ENCODE results near the gene TRIO. TPM values are rescaled to one million over a fixed set of nuclear protein-coding genes. Genes with fewer than 3 reads are reported as not detected.

The TRIO gene
- total and polyA plus RNA-seq, 2 of the 8 experiments (the other 6 are each of a cell fraction or from before 2014, with no cell fraction given): 35.1 to 69.1 TPM

DNA sequence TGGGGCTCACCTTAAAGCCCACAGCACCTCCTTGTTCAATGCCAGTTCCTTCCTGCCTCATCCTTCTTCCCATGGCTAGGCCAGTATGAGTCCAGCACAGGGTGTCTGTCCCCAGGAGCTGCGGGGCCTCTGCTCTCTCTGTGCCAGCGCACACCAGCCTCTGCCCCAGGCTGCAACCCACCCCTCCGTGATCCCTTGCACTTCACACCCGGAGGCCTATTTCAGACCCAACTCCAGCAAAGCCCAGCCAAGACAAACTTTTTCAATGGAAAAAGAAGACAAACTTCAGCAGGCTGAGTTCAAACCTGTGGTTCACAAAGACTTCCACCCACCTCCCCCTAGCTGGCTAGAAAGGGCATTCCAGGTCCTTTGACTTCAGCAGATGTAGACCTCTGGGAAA, 382.3 kb downstream of the TRIO start:
- no peak overlapping the region for H3K23ac ChIP-seq (ENCODE audit: insufficient read length)
- FAIRE-seq: no peak
- TF ChIP-seq ZNF274 (IDR thresholded peaks at IDR 0.05; ENCODE audit: borderline replicate concordance, extremely low read depth, low read length): no peak
- TF ChIP-seq, protein P1, sequence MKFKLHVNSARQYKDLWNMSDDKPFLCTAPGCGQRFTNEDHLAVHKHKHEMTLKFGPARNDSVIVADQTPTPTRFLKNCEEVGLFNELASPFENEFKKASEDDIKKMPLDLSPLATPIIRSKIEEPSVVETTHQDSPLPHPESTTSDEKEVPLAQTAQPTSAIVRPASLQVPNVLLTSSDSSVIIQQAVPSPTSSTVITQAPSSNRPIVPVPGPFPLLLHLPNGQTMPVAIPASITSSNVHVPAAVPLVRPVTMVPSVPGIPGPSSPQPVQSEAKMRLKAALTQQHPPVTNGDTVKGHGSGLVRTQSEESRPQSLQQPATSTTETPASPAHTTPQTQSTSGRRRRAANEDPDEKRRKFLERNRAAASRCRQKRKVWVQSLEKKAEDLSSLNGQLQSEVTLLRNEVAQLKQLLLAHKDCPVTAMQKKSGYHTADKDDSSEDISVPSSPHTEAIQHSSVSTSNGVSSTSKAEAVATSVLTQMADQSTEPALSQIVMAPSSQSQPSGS (IDR thresholded peaks at IDR 0.05; ENCODE audit: low read length): no peak
- no peak for DNase-seq (ENCODE audit: low read depth in 1 of 2, low spot score in 2 of 2)
- H4K5ac ChIP-seq (ENCODE audit: insufficient read length, low read depth, low read length): no peak overlapping the region
- H3K14ac ChIP-seq (ENCODE audit: insufficient read length): no peak overlapping the region
- H3K23me2 ChIP-seq (ENCODE audit: low read depth, low read length): no peaks in the 10 kb centered on the region
- no peaks in the 10 kb centered on the region for H3K27me3 ChIP-seq (replicated peaks in 1 of 4; ENCODE audit: control insufficient read depth in 3 of 4, extremely low read depth in 1 of 4, insufficient read depth in 3 of 4, low read length in 3 of 4)
- no peak overlapping the region for H2BK120ac ChIP-seq (replicated peaks; ENCODE audit: low read depth, low read length)
- no peak overlapping the region for H3K9ac ChIP-seq (replicated peaks in 1 of 4; ENCODE audit: extremely low read depth in 1 of 4, low read depth in 3 of 4, low read length in 3 of 4)
- CTCF ChIA-PET (ENCODE audit: partially characterized antibody): interaction anchor here (0.8 to 2.1 kb wide), 5 partner anchors 9 to 66 kb away, joined by 3 to 7 read pairs (median 4); no protein-coding TSS in a partner anchor
- no peak overlapping the region for H2BK12ac ChIP-seq (ENCODE audit: low read depth, low read length)
- no peak overlapping the region for H2AFZ ChIP-seq (ENCODE audit: low read length)
- no peak overlapping the region for H3K18ac ChIP-seq (ENCODE audit: extremely low read depth, low read length)
- H3K4me1 ChIP-seq (replicated peaks in 1 of 4; ENCODE audit: control insufficient read depth in 3 of 4, insufficient read depth in 4 of 4, low read length in 3 of 4): no peaks in the 10 kb centered on the region
- no peaks in the 10 kb centered on the region for H3K9me3 ChIP-seq (ENCODE audit: insufficient read depth in 2 of 2, low read depth in 1 of 2, low read length in 1 of 2)
- H4K20me1 ChIP-seq (replicated peaks in 1 of 2; ENCODE audit: control insufficient read depth in 1 of 2, insufficient read depth in 2 of 2, low read length in 2 of 2): no peaks in the 10 kb centered on the region
- no peaks in the 10 kb centered on the region for H3K36me3 ChIP-seq (ENCODE audit: control insufficient read depth in 2 of 4, insufficient read depth in 4 of 4, low read length in 3 of 4)
- no peak overlapping the region for H4K91ac ChIP-seq (replicated peaks; ENCODE audit: insufficient read length, low read length)
- no peak overlapping the region for H2BK20ac ChIP-seq (ENCODE audit: low read length)
- no peak overlapping the region for H3K27ac ChIP-seq (ENCODE audit: low read depth, low read length)
- no peak overlapping the region for H2BK5ac ChIP-seq (ENCODE audit: low read depth, low read length)
- no peak overlapping the region for H2BK15ac ChIP-seq (ENCODE audit: low read length)
- no peak overlapping the region for H2AK5ac ChIP-seq (ENCODE audit: low read depth, low read length)
- no peaks in the 10 kb centered on the region for H3K79me2 ChIP-seq (ENCODE audit: control insufficient read depth in 1 of 2, insufficient read depth in 2 of 2, low read length in 2 of 2)
- H3K56ac ChIP-seq (replicated peaks; ENCODE audit: insufficient read length, low read depth, low read length): no peak overlapping the region
- H4K8ac ChIP-seq (ENCODE audit: extremely low read depth, insufficient read depth, low read length): no peak overlapping the region
- POLR2A ChIA-PET (ENCODE audit: partially characterized antibody): interaction anchor here (0.8 kb wide), 1 partner anchor 15 kb away, joined by 3 read pairs; no protein-coding TSS in a partner anchor
- H3K4me2 ChIP-seq (ENCODE audit: insufficient read depth in 1 of 2, low read depth in 2 of 2, low read length in 2 of 2): no peak overlapping the region
- no peaks in the 10 kb centered on the region for H3K79me1 ChIP-seq (ENCODE audit: low read depth, low read length)
- no peak overlapping the region for H3K4me3 ChIP-seq (ENCODE audit: extremely low read depth in 1 of 4, insufficient read depth in 2 of 4, low read depth in 3 of 4, low read length in 4 of 4)
- WGBS, 2 experiments (ENCODE audit: extremely low coverage in 1 of 2, insufficient coverage in 1 of 2, insufficient read length in 1 of 2, insufficient replicate concordance in 2 of 2, low coverage in 1 of 2, low lambda C conversion rate in 2 of 2, missing lambda C conversion rate in 1 of 2): 100% methylated on average over 2 of the region's 4 CpGs; no CpG with 5 or more reads in 1 of the 2 experiments
- H3K4ac ChIP-seq (replicated peaks; ENCODE audit: insufficient read length, low read depth, low read length): no peak overlapping the region
